22Rv1 (cell line): ENCODE measurements around the gene TFCP2L1.

ENCODE experiments used
- CTCF ChIP-seq: fragments of 450-650 bp; IDR thresholded peaks from 2 replicates; pipeline ENCODE4 v1.5.1; 2017; ENCODE audit warnings: mild to moderate bottlenecking
- ZFX ChIP-seq: fragments of 450-650 bp; IDR thresholded peaks from 2 replicates; pipeline ENCODE4 v1.6.1; 2017; ENCODE audit warnings: antibody characterized with exemption, borderline replicate concordance

GRCh38 chr2:121257480-121257840 is 27.5 kb downstream of the TFCP2L1 start:
- TF ChIP-seq CTCF (no peak), ZFX (no peak)
